ENCODE measurements around the gene ETV4. TPM values are rescaled to one million over a fixed set of nuclear protein-coding genes. Genes with fewer than 3 reads are reported as not detected.

The ETV4 gene
- polyA plus RNA-seq, 1 of the 3 experiments (the other 2 are of a cell fraction): 33.2 TPM

DNA sequence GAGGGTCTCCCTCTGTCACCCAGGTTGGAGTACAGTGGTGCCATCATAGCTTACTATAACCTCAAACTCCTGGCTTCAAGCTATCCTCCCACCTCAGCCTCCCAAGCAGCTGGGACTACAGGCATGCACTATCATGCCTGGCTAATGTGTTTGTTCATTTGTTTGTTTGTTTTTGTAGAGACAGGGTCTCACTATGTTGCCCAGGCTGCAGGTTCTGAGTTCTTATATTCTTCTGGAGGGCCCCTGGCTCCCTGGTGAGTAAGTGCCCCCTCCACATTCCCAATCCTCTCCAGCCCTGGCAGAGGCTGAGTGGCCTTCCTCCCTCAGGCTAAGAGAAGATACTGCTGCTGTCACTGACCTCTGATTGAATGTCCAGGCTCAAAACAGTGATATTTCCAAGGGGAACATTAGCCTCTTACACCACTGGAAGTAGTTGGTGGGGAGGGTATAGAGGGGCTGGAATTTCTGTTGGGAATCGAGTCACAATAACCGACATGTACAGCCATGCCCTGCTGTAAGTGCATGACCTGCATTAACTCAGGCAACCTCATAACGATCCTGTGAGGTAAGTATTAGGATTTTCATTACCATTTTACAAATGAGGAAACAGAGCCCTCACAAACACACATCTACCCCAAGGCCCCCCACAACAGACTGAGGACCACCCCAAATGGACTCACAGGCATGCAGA lies 2.7 kb upstream of the ETV4 start:
- Histone ChIP-seq H3F3A (replicated peaks; ENCODE audit: insufficient read depth) (peaks cover 8% of the 10 kb centered on the region), H2AFZ (ENCODE audit: low read depth) (no peak overlapping the region), H3K27ac (ENCODE audit: low read depth in 2 of 2, low read length in 1 of 2) (no peak overlapping the region), H3K4me2 (no peak overlapping the region), H3K27me3 (ENCODE audit: insufficient read depth) (no peaks in the 10 kb centered on the region), H3K9ac (no peak overlapping the region), H3K79me2 (ENCODE audit: insufficient read depth) (peaks cover 14% of the 10 kb centered on the region), H3K9me3 (no peaks in the 10 kb centered on the region), H3K9me2 (no peaks in the 10 kb centered on the region), H3K4me1 (ENCODE audit: control insufficient read depth in 1 of 2, insufficient read depth in 2 of 2, low read depth in 1 of 2, low read length in 1 of 2) (peaks cover 5 to 16% of the 10 kb centered on the region in 2 experiments; a peak in 3 of 4 replicates), H3K36me3 (replicated peaks in 1 of 2; ENCODE audit: control insufficient read depth in 1 of 2, insufficient read depth in 2 of 2, low read length in 1 of 2) (no peaks in the 10 kb centered on the region), H3K4me3 (ENCODE audit: low read depth in 2 of 2, low read length in 1 of 2) (no peak overlapping the region), H4K20me1 (ENCODE audit: insufficient read depth) (no peaks in the 10 kb centered on the region)
- TF ChIP-seq MEF2A (IDR thresholded peaks at IDR 0.05; ENCODE audit: borderline replicate concordance, low read depth): no peak
- no peak for TF ChIP-seq FOSL2 (IDR thresholded peaks at IDR 0.05; ENCODE audit: borderline replicate concordance, low read depth)
- TF ChIP-seq ELF1 (IDR thresholded peaks at IDR 0.05): no peak
- TF ChIP-seq SIN3A (IDR thresholded peaks at IDR 0.05; ENCODE audit: borderline replicate concordance, low read depth, low read length): no peak
- no peak for TF ChIP-seq RFX5 (IDR thresholded peaks at IDR 0.05; ENCODE audit: low read length)
- TF ChIP-seq POLR2AphosphoS5 (IDR thresholded peaks at IDR 0.05; ENCODE audit: low read depth, low read length): no peak
- TF ChIP-seq FOXM1 (IDR thresholded peaks at IDR 0.05; ENCODE audit: low read depth): no peak
- no peak for TF ChIP-seq SMC3 (IDR thresholded peaks at IDR 0.05; ENCODE audit: low read depth, low read length)
- no peak for TF ChIP-seq YY1 (IDR thresholded peaks at IDR 0.05; ENCODE audit: low read depth)
- TF ChIP-seq CHD2 (IDR thresholded peaks at IDR 0.05; ENCODE audit: low read length, partially characterized antibody): no peak
- no peak for TF ChIP-seq MXI1 (IDR thresholded peaks at IDR 0.05; ENCODE audit: low read depth, low read length)
- TF ChIP-seq IRF3 (IDR thresholded peaks at IDR 0.05; ENCODE audit: low read depth, low read length): no peak
- no peak for TF ChIP-seq TAF1 (IDR thresholded peaks at IDR 0.05; ENCODE audit: borderline replicate concordance, low read depth, low read length)
- TF ChIP-seq, protein P1, sequence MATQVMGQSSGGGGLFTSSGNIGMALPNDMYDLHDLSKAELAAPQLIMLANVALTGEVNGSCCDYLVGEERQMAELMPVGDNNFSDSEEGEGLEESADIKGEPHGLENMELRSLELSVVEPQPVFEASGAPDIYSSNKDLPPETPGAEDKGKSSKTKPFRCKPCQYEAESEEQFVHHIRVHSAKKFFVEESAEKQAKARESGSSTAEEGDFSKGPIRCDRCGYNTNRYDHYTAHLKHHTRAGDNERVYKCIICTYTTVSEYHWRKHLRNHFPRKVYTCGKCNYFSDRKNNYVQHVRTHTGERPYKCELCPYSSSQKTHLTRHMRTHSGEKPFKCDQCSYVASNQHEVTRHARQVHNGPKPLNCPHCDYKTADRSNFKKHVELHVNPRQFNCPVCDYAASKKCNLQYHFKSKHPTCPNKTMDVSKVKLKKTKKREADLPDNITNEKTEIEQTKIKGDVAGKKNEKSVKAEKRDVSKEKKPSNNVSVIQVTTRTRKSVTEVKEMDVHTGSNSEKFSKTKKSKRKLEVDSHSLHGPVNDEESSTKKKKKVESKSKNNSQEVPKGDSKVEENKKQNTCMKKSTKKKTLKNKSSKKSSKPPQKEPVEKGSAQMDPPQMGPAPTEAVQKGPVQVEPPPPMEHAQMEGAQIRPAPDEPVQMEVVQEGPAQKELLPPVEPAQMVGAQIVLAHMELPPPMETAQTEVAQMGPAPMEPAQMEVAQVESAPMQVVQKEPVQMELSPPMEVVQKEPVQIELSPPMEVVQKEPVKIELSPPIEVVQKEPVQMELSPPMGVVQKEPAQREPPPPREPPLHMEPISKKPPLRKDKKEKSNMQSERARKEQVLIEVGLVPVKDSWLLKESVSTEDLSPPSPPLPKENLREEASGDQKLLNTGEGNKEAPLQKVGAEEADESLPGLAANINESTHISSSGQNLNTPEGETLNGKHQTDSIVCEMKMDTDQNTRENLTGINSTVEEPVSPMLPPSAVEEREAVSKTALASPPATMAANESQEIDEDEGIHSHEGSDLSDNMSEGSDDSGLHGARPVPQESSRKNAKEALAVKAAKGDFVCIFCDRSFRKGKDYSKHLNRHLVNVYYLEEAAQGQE (IDR thresholded peaks at IDR 0.05; ENCODE audit: low read depth, low read length): no peak
- TF ChIP-seq GATA2 (CRISPR knock-in tag; IDR thresholded peaks at IDR 0.05): no peak
- no peak for TF ChIP-seq NRF1 (IDR thresholded peaks at IDR 0.05; ENCODE audit: low read depth, low read length)
- TF ChIP-seq, protein P2, sequence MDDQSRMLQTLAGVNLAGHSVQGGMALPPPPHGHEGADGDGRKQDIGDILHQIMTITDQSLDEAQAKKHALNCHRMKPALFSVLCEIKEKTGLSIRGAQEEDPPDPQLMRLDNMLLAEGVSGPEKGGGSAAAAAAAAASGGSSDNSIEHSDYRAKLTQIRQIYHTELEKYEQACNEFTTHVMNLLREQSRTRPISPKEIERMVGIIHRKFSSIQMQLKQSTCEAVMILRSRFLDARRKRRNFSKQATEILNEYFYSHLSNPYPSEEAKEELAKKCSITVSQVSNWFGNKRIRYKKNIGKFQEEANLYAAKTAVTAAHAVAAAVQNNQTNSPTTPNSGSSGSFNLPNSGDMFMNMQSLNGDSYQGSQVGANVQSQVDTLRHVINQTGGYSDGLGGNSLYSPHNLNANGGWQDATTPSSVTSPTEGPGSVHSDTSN (IDR thresholded peaks at IDR 0.05): no peak
- no peak for TF ChIP-seq RCOR1 (IDR thresholded peaks at IDR 0.05; ENCODE audit: low read length)
- TF ChIP-seq USF1 (IDR thresholded peaks at IDR 0.05; ENCODE audit: borderline replicate concordance, low read depth): no peak
- TF ChIP-seq GABPA (IDR thresholded peaks at IDR 0.05; ENCODE audit: low read depth): no peak
- 100% methylated on average over 1 of the region's 3 CpGs for WGBS (ENCODE audit: low lambda C conversion rate)
- ChIA-PET CTCF (interaction anchor here (1.0 to 4.1 kb wide), 5 partner anchors 28 to 145 kb away, joined by 3 to 21 read pairs (median 4); no protein-coding TSS in a partner anchor), POLR2A (no interaction called here)
- DNase-seq: no peak
